HG02884 (cell line): ENCODE data around the gene XXYLT1.

ENCODE experiments used
- ATAC-seq: cut with Tn5 transposase; IDR thresholded peaks from one replicate; pipeline ENCODE4 v1.9.1; 2021; ENCODE audit warnings: mild to moderate bottlenecking, moderate library complexity; ENCODE audit not compliant: unreplicated experiment

Gene XXYLT1

DNA sequence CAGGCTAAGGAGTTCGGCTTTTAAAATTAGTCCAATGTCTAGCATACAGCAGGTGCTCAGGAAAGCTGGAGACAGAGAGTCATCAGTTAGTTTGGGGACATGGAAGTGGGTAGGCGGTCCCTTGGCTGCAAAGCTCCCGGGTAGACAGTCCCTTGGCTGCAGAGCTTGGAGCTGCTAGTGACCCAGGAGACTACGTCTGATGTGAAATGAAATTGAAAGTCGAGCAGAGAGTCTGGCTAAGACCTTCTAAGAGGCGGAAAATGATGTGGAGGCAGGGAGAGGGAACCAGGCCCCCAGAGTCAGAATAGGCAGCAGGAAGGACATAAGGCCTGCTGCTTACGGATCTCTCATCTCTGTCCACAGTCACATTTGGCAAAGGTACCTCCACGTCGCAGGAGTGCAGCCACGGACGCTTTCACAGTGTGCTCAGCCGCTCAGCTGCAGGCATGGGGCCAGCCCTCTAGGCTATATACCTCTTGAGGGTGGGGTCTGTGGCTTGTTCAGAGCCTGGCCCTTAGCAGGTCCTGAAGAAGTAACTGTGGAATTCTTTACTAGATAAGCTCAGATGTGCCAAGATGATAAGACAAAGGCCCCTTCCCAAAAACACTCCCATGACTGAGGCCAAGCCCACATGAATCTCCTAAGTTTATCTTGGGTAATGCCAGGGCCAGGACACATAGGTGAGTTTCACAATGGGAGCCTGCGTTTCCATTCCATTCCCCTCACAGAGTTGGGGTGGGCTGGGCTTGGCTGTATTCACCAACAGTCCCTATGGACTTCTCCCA lies 131.7 kb downstream of the XXYLT1 start:
- no peak for ATAC-seq

DNA sequence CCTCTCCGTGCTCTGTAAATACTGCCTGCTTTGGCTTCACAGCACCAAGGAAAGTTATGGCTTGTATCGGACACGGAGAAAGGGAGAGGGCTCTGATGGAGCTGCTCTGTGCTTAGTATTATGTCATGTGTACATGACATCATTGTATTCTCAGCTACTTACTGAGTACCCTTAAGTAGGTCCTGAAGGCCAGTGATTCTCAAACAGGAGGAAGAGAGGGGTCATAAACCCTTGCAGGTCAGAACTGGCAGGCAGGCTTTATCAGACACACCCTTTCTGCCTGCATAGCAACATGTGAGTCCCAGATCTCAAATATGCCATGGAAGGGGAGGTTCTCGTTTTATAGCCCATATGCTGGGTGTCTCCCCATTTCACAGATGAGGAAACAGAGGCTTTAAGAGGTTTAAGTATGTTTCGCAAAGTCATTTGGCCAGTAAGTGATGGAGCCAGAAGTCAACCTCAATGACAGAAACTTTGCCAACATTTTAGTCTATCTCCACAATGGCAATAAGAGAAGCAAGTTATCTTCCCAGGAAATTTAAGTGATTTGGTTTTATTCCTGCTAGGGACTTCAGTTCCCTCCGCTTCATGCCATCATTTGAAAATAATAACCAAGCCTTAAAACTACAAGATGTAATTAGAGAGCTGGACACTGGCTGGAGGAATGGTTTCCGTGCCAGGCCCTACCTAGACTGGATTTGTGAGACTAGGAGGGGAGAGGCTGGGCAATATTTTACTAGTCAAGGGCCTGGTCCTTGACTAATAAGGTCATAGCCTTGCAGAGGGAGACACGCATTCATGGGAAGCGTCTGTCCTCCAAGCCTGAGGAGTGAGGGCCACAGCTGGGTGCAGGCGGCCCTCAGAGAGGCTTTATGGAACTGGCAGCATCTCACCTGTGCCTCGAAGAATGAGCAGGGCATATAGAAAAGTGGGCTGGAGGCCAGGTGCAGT lies 133.0 kb downstream of the XXYLT1 start:
- ATAC-seq, result no peak

DNA sequence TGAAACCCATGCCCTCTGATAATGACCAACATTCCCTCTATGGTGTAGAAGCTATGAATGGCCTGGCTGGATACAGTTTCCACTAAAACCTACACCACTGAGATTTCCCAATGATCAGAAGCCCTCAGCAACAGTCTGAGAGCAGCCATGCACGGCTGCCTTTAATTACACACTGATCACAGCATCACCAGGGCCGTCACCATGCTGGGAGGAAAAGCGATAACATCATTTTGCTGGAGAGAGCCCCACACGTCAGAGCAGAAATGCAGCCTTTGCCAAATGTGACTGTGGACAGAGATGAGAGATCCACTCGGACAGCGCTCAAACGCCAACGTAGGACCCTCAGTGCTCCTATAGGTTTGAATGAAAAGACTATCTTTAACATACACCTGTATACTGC lies 135.0 kb downstream of the XXYLT1 start:
- no peak for ATAC-seq

DNA sequence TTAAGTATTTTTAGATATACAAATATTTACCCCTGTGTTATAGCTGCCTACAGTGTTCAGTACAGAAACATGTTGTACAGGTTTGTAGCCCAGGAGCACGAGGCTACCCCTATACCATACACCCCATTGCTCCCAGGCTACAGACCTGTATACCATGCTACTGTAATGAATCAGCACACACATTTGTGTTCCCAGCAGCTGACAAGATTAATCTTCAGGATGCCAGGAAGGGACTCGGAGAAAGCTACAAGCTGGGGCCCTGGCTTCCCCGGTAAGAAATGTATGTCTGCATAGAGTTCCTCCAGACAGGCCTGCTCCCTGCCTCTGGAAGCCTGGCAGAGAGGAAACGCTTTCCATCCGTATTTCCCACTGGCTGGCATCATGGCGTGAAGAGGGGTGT lies 136.5 kb downstream of the XXYLT1 start:
- no peak for ATAC-seq

DNA sequence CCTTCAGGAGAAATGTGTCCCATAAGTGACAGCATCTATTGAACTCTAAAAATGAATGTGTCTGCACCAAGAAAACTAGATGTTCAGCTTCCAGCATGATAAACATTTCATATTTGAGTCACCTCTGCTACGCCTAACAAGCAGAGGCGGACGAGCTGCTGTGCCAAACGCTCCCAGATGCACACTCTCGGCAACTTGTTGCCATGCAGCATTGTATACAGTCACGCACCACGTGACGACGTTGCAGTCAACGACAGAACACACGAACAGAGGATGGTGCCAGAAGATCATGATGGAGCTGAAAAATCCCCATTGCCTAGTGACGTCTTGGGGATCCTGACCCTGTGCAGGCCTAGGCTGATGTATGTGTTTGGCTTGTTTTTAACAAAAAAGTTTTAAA lies 137.5 kb downstream of the XXYLT1 start:
- no peak for ATAC-seq

DNA sequence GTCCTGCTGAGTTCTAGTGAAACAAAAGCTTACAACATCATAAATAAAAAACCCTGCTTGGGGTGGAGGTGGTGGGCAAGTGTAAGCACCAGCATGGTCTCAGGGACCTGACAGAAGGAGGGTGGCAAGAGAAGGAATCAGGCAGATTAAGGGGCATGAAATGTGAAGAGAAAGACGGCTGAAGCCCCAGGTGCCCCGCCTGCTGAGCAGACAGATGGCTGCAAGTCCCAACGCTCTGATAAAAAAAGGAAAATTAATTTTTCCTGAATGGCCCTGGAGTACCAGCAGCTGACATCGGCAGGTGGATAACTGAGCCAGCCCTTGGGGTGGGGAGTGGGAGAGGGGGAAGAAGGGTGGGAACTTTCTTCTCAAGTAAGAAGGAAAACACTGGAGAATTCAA lies 137.9 kb downstream of the XXYLT1 start:
- no peak for ATAC-seq

DNA sequence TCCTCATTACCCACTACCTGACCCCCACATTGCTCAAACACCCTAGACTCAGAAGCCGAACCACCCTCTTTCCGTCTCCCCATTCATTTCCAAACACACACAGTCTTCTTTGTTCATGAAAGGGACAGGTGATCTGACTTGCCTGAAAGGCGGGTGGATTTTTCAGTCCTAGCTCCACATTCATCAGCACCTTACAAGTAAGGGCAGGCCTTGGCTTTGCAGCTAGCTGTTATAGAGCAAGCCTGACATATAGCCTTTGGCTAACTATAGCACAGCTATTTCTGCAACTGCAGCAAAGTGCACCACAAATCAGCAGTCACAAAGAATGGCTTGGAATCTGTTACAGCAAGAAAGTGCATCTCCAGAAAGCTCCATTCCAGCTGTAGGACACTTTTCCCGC lies 139.8 kb downstream of the XXYLT1 start:
- ATAC-seq, result no peak

DNA sequence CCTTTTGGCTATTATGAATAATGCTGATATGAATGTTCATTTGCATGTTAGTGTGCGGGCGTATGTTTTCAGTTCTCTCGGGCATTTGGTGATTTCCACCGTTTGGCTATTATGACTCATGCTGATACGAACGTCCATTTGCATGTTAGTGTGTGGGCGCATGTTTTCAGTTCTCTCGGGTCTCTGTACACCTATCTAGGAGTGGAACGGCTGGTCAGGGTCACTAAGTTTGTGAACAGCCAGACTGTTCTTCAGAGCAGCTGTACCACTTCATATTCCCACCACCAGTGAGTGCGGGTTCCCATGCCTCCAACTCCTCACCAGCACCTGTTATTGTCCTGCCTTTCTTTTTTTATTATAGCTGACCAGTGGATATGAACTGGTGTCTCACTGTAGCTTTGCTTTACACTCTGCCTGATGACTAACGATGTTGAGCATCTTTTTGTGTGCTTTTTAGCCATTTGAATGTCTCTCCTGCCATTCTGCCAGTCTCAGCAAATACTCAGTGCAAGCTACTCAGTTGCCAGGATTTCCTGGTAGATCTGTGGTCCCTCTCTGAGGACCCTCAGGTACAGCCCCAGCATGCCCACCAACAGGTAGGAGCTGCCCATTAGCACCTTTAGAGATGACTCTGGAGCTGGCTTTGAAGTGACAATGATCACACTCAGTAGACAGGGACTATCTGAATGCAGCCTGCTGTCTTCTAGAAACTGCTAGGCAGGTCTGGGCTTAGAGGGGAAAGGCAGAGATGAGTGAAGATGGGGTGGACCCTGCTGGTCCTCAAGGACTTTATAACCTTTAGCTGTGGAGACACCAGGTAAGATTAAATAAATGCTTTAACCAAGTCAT lies 141.1 kb downstream of the XXYLT1 start:
- peak; percentile 89 for ATAC-seq

DNA sequence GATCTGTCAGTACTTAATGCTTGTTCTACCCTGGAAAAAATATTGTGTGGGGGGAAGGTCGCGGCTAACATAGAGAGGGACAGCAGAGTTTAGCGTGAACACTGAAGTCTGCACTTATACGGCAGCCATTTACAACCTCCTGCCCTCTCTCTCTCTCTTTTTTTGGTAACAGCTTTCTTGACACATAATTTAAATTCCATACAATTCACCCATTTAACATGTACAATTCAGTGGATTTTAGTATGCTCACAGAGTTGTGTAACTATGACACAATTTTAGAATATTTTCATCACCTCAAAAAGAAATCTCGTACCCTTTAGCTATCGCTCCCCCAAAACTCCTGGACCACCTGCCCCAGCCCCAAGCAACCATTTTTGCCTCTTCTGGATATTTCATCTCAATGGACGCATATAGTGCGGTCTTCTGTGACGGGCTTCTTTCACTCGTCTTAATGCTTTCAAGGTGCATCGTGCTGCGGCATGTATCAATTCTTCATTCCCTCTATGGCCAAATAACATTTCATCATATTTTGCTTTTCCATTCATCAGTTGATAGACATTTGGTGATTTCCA lies 141.8 kb downstream of the XXYLT1 start:
- ATAC-seq, result no peak

DNA sequence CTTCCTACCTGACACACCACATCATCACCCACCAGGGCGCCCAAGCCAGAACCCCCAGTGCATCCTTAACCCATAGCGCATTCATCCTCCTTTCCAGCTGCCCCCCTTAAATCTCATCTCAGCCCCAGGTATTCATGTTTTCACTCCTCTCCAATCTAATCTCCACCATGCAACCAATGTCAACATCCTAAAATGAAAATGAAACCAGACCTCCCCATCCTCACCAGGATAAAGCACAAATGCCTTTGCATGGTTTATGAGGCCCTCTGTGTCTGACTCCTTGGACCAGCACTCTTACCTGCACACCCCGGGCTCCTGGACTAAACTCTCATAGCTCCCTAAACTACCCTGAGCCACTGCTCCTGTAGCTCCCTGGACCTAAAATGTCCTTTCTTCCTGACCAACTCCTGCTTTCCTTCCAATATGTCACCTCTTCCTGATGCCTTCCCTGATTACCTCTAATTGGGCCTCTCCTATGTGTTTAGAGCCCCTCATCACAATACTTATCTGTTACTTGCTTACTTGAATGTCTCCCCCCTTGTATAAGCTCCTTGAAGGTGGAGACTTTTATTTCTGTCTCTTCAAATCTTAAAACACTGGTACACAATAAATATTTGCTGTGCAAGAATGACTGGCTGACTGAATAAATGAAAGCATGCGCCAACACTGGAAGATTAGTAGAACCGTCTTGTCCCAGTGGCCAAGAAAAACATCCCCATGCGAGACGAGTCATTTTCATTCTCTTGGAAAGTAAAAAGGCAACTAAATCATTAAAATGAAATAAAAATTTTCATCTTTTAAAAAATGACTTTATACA lies 142.5 kb downstream of the XXYLT1 start:
- no peak for ATAC-seq

DNA sequence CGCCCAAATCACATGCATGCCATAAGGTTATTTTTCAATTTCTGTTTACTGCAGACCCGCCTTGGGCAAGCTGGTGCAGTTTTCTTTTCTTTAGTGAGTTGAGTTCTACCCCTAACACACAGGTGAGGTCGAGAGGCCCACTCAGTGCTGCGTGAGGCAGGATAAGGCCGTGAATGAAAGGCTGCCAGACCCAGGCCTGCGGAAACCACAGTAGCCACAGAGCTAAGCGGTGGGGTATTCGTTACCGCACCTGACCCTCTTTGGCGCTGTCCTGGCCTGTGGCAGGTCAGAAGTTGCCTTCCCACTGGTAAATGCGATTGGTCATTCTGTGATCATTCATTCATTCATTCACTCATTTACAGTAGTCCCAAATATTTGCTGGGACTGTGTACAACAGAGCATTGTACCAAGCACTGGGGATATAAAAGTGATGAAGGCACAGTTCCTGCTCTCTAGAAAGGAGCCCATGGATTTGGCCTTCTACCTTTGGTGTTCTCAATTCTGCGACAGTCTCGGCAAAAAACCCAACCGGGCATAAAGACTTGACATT lies 144.8 kb downstream of the XXYLT1 start:
- no peak for ATAC-seq

DNA sequence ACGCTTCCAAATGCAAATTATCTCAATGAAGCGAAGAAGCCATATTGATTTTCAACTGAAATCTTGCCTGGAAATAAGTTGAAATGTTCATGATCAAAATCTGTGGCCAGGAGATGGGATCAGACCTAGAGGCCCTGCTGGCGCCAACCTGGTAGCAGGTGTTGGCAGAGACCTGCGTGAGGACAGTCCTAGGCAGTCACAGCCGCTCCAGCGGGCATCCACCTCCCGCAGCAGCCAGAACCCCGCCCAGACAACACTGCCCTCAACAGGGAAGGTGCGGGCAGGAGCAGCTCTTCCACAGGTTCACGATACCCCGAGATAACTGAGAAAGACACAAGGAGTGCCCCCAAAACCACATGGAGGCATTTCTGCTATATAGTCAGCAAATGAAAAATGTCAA lies 145.3 kb downstream of the XXYLT1 start:
- ATAC-seq, result no peak

DNA sequence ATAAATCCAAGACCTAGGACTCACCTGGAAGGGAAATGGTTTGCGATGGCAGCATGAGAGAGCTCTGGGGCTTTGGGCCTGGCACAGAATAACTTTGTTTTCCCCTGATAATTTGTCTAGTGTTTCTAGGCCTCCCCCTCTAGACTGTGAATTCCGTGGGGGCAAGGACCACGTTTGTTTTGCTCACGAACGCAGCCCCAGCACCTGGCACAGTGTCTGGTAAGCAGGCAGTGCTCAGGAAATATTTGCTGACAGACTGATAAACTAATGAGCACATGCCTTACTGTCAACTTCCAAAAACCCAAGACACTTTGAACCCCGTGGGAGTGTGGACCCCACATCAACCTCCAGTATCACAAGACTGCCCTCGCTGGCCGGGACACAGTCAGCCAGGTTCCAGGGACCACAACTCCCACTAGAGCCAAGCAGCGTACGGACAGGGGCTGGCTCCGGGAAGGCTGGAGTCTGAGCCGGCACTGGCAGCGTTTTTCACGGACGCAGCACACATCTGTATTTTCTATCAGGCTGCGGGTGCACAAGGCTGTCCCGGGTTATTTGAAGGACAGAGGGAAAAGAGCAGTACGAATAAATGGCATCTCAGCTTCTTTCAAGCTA lies 146.5 kb downstream of the XXYLT1 start:
- ATAC-seq, result no peak

DNA sequence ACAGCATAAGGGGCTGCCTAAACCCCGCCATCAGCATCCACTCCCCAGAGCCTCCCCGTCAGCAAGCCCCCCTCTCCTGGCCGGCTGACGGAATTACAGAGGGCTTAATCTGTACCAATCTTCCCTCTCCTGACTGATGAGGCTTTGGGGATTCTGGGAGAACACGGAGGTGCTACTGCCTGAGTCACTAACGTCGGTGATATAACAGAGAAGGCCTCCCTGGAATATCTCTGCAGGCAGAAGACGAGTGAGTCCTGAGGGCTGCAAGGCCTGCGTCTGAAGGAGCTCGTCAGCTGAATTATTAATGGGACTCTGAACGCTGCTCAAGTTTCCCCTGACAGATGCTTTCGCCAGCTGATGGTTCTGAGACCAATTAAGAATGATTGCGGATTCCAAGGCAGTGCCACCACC lies 147.7 kb downstream of the XXYLT1 start:
- no peak for ATAC-seq

DNA sequence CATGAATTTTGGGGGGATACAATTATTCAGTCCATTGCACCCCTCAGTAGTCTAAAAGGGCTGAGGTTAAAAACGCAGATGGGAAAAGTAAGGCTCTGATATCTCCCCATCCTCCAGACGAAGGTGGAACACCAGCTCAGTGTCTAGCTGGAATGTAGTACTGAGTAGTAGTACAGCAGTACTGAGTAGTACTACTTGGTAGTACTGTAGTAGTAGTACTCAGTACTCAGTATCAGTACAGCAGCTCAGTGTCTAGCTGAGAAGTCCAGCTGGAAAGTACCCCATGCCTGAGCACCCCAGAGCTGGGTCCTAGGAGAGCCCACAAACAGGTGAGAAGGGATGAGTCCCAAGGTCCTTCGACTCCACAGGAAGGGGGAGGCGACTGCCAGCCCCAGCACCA lies 148.7 kb downstream of the XXYLT1 start:
- no peak for ATAC-seq

DNA sequence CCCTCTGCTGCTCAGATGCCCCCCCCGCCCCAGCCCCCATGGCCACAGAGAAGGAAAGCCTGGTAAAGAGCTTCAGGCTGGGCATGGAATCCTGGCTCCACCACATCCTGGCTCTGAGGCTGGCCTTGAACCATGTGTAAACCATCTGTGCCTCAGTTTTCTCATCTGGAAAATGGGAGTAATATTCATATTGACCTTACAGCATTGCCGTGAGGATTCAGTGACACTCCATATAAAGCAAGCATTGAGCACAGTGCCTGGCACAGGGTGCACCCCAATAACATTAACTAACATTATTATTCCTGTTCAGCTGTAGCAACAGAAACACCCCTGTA lies 150.7 kb downstream of the XXYLT1 start:
- no peak for ATAC-seq

DNA sequence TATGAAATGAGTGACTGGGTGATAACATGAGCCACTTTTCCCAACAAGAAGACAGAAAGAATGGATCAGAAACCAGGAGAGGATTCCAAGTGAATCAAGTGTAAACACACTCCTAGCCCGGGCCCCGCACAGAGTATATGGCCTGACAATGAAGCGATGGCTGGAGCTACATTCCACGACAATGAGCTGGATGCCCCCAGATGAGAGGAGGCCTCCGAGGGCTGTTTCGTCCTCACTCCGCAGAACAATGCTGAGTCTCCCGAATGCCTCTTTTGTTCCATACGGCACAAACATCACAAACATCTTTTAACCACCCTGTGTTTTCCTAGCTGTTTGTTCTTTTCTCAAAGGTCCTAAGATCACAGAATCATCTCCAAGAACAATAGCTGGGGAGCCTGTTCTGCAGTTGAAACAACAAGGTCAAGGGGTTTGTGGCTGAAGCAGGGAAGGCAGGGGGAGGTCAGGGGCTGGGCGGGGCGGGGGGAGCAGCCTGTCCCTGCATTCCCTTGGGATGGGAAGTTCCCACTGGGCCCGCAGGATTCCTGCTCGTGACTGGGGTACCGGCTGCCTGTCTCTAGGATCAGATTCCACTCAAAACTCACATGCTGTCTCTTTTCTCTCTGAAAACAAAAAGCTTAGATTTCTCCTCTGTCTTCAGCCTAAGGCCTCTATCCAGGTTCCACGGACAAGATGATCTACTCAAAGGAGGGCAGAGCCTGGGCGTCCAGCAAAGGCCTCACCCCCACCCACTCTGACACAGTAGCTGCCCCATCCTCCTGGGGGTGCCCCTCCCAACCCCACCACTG lies 151.3 kb downstream of the XXYLT1 start:
- no peak for ATAC-seq

DNA sequence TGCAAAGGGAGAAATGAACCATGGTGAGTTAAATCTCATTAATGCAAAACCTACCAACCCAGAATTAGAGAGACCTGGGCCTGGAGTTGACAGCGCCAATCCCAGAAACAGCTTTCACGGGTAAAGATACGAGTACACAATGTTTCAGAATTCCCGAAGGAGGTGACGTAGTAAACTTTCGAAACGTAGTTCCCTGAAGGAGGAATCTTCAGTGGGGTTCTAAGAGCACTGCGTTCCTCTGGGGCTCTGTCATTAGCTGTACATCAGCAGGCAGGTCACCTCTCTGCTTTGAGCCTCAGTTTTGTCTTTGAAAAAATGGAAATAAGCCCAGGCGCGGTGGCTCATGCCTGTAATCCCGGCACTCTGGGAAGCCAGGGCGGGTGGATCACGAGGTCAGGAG lies 152.3 kb downstream of the XXYLT1 start:
- ATAC-seq, result no peak
